HCT116 (cell line): ENCODE results near the gene OR1J2.
"Not testable (repeated sequence)": the region's sequence is repeated elsewhere in the genome, so short reads cannot be mapped to it uniquely, and the experiment has no call there.

Source experiments
- EGR1 ChIP-seq: IDR thresholded peaks from 2 replicates; pipeline ENCODE4 v1.6.1; 2012; ENCODE audit warnings: low read depth
- POLR2A ChIP-seq: IDR thresholded peaks from 2 replicates; pipeline ENCODE4 v1.7.0; 2011; ENCODE audit warnings: borderline replicate concordance; ENCODE audit not compliant: insufficient read depth, insufficient read length; ENCODE audit errors: extremely low read depth

DNA sequence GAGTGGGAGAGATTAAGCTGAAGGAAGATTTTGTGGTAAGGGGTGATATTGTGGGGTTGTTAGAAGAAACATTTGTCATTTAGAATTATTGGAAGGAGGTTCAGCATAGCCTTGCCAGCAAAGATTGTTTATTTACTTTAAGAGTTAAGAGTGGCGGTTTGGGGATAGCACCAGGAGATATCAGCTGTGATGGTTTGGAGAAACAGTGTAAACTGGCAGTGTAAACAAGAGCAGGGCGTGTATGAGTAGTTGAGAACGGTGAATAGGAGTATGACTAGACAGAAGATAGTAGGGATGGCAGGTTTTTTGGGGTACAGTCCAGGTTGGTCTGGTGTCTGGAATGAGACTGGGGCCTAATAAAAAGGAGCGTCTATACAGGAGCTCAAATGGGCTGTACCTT is 20.6 kb downstream of the OR1J2 start:
- TF ChIP-seq POLR2A, EGR1: not testable (repeated sequence)
